GM19397 (cell line): ENCODE results near the gene EMD.
"Not testable (repeated sequence)": the region's sequence is repeated elsewhere in the genome, so short reads cannot be mapped to it uniquely, and the experiment has no call there.

Source experiments
- ATAC-seq: cut with Tn5 transposase; IDR thresholded peaks from one replicate; pipeline ENCODE4 v1.9.1; 2021; ENCODE audit warnings: mild to moderate bottlenecking, moderate library complexity; ENCODE audit not compliant: unreplicated experiment

EMD gene

DNA sequence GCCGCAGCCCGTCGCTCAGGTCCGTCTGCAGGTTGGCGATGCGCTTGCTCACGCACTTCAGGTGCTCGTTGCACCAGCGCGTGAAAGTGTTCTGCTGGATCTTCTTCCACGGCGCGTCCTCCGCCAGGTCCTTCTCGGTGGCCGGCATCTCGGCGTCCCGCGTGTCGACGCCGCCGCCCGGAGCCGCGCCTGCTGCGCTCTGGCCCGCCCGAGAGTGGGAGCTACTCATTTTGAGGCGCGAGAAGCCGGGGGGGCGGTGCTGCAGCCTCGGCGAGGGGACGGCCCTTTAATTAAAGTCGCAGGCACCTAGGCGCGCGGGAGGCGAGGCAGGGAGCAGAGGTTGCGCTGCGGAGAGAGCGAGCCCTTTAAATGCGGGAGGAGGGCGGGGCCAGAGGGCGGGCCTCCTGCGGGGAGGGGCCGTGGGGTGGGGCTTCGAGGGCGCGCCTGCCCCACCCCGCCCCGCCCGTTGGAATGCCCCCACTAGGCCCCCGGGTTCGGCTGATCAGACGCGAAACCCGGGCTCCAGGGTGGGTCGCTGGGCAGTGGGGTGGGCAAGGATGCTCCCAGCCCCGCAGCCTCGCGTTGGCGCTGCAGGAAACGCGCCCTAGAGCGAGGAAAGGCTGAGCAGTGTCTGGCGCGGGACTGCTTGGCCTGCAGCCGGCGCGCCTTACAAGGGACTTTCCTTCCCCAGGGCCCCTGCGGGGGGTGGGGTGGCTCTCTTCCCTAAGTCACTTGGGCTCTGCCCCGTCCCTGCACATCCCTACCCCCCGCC is 7.9 kb upstream of the EMD start:
- peak; percentile 62 for ATAC-seq

DNA sequence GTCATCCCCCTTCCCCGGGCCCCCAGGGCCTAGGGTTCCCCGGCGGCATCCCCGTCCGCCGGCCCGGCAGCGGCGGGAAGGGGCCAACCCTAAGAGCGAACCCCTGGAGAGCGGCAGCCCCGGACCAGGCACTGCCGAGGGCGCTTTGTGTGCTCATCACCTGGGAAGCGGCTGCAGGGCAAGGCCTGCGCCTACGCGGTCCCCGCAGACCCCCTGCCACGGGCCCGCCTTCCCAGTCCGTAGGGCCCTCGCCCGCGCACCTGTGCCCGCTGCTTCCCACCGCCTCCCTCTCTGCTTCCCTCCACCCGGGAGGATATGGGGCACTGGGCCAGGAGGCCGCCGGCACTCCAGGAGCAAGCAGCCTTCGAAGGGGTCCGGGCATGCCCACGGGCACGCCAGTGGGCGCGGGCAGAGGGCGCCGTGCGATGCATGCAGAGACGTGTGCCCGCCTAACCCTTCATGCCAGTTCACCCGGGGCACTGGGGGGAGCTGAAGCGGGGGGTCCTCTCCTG is 7.2 kb upstream of the EMD start:
- no peak for ATAC-seq

DNA sequence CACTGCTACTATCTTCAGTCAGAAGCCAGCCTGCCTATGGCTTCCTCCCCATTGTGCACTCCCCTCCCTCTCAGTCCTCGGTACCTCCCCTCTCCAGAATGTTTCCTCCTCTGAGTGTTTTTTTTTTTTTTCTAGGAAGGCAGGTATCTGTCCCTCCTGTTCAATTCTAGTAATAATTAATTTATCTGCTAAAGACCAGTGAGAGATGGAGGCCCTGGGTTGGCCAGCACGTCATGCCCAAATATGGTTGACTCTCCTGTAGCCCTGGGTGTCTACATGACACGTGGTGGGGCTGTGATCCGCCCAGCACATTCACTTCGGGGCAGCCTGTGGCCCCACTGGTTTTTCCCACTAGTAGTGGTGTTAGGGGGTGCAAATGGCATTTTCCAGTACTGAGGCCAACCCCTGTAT is 6.5 kb upstream of the EMD start:
- ATAC-seq, result no peak

DNA sequence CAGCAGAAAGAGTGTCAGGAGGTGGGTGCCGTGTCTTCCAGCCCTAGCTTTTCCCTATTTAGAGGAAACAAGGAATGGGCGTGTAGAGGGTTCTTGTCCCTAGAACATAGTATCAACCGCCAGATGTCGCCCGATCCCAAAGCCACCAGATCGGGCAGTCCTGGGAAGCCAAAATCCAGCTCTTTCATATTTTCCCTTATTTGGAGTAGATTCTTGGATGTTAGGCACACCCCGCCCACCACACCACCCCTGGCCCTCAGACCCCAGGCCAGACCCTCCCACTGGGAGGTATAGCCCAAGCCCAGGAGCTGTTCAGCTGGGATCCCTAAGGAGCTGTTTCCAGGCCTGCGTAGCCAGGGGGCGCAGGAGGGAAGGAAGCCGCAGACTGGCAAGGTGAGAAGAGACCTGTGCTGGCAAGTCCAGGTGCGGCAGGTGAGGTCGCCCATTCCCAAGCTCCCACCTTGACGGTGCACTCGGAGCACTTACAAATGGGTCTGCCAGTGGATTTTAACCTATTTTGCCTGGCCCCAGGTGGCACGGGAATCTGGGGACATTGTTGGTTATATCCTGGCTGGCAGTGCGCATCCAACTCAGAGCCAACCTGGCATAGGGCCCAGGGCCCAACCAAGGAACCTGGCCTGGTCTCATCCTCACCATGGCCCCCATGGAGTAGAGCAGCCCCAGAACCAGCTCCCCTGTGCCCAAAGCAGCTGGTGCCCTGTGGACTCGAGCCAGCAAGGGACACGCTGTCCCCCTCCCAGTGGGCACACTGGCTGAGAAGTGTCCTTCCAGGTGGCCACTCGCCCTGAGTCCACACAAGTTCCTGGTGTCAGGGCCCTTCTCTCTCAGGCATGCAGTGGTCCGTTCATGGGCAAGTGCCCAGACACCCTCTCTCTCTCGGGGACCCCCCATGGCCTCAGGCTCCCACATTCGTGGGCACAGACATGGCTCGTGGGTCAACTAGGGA is 5.5 kb upstream of the EMD start:
- no peak for ATAC-seq

DNA sequence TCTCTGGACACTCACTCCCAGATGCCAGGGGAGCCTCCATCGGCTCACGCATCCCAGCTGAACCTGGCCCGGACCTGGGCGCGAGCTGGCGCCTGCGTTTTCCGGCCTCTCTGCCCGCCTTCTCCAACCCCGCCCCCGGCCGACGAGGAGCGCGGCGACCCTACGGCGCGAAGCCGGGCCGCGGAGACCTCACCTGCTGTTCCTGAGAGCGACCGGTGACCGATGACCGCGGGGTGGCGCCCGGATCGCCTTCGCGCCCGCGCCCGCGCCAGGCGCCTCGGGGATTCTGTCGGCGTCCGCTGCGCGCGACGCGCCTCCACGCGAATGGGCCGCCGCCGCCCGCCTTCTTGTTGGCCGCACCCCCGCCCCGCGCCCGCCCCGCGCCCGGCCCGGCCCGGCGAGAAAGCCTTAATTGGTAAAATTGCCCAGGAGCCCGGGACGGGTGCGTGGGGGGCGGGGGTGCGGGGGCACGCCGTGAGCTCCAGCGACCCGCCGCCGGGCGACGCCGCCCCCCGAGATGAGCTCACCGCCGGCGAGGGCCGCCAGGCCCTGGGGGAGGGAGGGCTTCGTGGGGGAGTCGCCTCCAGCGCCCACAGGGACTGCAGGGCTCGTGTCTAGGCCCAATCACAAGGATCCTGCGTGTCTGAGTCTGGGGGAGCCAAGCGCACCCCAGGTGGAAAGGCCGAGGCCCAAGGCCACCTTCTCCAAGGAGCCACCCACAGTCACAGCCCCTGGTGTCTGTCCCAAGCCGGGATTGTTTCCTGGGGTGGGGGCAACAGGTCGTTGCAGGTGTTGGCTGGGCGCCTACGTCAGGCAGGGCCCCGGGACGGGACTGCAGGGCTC is 4.6 kb upstream of the EMD start, which contains the start of gene FLNA:
FLNA (minus strand) TSS at position 322 of the 843 bp plus-strand sequence. CDS start 3,389 bp downstream, outside the sequence.
- ATAC-seq, result no peak

DNA sequence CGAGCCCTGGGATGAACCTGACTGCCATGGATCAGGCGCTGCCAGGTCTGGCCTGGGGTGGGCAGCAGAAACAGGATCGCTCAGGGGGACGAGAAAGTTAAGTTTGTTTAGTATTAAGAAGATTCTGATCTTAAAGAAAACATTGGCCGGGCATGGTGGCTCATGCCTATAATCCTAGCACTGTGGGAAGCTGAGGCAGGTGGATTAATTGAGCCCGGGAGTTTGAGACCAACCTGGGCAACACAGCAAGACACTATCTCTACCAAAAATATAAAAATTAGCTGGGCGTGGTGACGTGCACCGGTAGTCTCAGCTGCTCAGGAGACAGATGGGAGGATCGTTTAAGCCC is 4.0 kb upstream of the EMD start:
- ATAC-seq, result no peak

GRCh38 chrX:154376774-154377173 is 2.3 kb upstream of the EMD start:
- ATAC-seq, result no peak

DNA sequence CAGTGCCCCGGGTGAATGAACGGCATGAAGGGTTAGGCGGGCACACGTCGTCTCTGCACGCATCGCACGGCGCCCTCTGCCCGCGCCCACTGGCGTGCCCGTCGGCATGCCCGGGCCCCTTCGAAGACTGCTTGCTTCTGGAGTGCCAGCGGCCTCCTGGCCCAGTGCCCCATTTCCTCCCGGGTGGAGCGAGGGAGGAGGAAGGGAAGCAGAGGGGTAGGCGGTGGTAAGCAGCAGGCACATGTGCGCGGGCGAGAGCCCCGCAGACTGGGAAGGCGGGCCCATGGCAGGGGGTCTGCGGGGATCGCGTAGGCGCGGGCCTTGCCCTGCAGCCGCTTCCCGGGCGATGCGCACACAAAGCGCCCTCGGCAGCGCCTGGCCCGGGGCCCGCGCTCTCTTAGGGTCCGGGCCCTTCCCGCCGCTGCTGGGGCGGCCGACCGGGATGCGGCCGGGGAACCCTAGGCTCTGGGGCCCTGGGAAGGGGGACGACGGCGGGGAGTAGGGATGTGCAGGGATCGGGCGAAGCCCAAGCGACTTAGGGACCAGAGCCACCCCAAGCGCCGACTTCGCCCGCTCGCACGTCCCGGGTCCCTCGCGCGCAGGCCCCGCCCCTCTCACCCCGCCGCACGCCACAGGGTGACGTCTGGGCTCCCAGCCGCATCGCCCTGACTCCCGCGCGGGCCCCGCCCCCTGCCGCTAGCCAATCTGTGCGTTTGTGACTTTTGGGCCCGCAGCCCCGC is 866 bp upstream of the EMD start:
- peak; percentile 74 for ATAC-seq

- no peak for ATAC-seq
These were observed 465 bp downstream of the EMD start for GRCh38 chrX:154379569-154379951.

DNA sequence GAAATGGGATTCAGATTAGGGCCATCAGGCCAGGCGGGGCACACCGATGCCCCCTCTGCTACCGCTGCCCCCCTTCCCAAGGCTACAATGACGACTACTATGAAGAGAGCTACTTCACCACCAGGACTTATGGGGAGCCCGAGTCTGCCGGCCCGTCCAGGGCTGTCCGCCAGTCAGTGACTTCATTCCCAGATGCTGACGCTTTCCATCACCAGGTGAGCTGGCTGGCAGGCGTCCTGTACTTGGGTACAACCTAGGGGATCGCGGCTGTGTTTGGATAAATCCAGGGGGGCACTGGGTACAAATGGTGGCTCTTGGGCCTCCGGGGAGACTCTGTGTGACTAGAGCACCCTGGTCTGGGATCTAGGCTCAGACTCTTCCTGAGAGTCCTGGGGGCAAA is 1.1 kb downstream of the EMD start:
- no peak for ATAC-seq

DNA sequence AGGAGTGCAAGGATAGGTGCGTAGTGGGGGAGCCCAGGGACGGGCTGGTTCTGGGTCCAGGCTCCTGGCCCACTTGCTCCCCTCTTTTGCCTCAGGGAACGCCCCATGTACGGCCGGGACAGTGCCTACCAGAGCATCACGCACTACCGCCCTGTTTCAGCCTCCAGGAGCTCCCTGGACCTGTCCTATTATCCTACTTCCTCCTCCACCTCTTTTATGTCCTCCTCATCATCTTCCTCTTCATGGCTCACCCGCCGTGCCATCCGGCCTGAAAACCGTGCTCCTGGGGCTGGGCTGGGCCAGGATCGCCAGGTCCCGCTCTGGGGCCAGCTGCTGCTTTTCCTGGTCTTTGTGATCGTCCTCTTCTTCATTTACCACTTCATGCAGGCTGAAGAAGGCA is 1.7 kb downstream of the EMD start:
- ATAC-seq, result no peak

DNA sequence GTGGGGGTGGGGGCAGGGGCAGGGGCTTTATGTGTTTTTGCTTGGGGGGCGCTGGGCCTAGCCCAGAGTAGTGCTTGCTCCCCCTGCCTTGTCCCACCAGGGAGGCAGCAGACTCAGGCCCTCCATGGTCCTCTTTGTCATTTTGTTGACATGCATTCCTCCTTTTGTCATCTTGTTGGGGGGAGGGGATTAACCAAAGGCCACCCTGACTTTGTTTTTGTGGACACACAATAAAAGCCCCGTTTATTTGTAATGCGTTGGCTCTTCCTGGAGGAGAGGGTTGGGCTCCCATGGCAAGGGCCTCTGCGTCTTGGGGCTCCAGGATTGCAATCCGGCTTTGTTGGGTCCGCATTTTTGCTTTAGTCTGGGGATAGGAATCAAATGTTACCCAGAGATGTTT is 2.2 kb downstream of the EMD start:
- ATAC-seq, result no peak

DNA sequence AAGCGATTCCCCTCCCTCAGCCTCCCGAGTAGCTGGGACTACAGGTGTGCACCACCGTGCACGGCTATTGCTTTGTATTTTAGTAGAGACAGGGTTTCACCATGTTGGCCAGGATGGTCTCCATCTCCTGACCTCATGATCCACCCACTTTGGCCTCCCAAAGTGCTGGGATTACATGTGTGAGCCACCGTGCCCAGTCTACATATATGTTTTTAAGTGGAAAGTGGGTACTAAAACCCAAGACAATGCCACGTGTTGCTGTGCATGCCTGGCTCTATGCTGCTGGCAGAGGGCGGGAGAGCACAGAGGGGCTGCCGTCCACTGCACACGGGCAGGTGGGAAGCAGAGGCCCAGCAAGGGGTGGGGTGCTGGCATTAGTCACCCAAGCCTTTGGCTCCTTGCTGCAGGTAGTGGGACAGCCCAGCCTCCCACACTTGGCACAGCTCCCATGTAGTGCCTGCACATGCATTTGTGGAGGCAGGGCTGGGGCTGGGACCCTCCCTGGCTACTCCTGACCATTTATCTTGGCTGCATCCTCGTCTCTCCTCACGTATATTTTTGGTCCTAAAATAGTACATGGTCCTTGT is 3.5 kb downstream of the EMD start:
- ATAC-seq, result no peak

DNA sequence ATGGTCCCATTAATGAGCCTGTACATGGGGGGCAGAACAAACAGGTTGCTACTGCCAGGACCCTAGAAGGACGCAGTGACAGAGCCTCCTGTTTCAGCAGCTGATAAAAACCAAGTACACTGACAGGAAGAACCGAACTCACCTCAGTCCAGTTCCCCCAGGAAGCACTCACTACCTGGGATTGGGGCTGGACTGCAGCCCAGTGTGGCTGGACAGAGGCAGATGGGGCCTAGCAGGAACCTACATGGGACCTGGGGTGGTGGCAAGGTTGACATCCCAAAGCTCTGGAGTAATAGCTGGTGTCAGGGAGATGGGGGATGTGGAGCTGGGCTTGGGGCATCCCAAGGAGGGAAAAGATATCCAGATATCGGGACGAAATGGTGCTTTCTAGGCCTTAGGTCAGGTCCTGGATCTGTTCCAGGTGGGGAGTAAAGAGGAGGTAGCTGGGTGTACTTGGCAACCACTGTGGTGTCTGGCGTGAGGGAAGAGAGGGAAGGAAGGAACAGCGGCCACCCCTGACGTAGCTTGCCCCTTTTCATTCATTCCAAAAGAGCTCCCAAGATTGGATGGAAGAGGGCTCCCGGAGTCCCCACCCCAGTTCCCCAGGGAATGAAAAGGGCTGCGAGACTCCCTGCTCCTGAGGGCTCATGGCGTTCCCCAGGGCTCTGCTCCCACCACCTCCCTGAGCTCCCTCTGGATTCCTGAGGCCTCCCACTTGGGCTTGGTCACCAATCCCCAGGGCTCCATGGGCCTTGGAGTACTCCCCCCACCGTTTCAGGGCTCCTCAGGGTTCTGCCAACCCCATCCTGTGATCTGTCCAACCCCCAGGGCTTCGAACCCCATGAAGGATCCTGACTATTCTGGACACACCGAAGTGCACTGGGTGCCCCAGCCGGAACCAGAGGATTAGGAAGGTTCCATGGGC is 4.5 kb downstream of the EMD start:
- no peak for ATAC-seq

DNA sequence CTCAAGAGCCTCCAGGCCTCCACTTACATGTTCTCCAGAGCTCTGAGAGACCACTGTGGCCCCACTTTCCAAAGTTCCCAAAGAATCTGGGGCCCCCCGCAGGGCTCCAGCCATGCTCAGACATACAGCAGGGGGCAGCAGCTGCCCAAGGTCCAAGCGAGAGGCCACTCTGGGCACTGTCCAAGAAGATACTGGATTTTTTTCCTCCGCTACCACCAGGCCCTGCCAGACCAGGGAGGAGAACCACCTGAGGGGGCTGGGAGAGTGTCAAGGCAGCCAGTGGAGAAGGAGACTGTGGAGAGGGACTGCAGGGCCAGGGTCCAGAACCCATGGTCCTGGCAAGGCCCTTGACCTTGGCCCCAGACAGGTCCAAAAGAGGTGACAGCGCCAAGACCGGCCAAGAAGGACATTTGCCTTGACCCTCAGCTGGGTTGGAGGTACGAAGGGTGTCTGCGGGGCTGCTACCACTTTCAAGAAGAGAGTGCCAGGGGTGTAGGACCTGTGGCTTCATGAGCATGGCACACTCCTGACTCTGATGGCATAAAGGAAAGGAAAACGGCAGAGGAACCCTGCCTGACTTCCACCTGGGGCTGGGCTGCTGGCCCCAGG is 5.3 kb downstream of the EMD start:
- ATAC-seq, result no peak

- ATAC-seq, result not testable (repeated sequence)
These were observed 9.0 kb downstream of the EMD start for GRCh38 chrX:154388094-154388493.

DNA sequence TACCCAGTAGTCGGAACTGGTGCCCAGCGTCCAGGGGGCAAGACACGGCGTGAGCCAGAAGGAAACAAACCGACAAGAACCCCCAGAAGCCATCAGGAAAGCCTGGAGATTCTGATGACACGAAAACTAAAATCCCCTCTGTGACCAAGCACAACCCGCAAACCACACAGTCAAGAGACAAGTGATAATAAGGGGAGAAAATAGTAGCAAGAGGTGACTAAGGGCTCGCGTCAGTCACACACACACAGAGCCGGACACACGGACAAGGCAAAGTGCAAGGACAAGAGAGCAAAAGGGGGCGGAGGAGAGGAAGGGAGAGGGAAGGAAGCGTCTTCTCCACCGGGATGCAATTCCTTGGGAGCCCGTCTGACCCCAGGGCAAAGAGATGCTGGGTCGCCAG is 9.6 kb downstream of the EMD start:
- not testable (repeated sequence) for ATAC-seq
